Activated gamma-delta T cell (primary cell): ENCODE results near the gene RABL2A.
"Not testable (repeated sequence)": the region's sequence is repeated elsewhere in the genome, so short reads cannot be mapped to it uniquely, and the experiment has no call there.

ENCODE experiments used
- DNase-seq: peaks from one replicate; lab custom pipeline; 2025; lab: John Stamatoyannopoulos, UW
- total RNA-seq, 2 donors: gene quantifications; one replicate each; lab custom pipeline; 2026; lab: John Stamatoyannopoulos, UW

RABL2A gene
- 9.9 to 10.6 reads per million in 2 donors for total RNA-seq

- not testable (repeated sequence) for DNase-seq
Measured at GRCh38 chr2:113626616-113627330, at the start of gene RABL2A. TSS of gene RABL2A (plus strand) at chr2:113627266. CDS start at chr2:113628607, 1,341 bp downstream.

GRCh38 chr2:113578508-113578907, 48.6 kb upstream of the RABL2A start:
- DNase-seq = not testable (repeated sequence)

GRCh38 chr2:113582473-113582872, 44.6 kb upstream of the RABL2A start:
- DNase-seq = not testable (repeated sequence)

GRCh38 chr2:113583521-113584225, 43.4 kb upstream of the RABL2A start:
- DNase-seq = not testable (repeated sequence)

- DNase-seq = not testable (repeated sequence)
Measured at GRCh38 chr2:113584311-113585092, 42.6 kb upstream of the RABL2A start.

- DNase-seq = not testable (repeated sequence)
Measured at GRCh38 chr2:113587201-113587600, 39.9 kb upstream of the RABL2A start.

- DNase-seq = not testable (repeated sequence)
Measured at GRCh38 chr2:113589591-113589990, 37.5 kb upstream of the RABL2A start.

GRCh38 chr2:113591926-113592325, 35.1 kb upstream of the RABL2A start:
- DNase-seq = not testable (repeated sequence)

- not testable (repeated sequence) for DNase-seq
Measured at GRCh38 chr2:113593280-113593679, 33.8 kb upstream of the RABL2A start.

- DNase-seq = not testable (repeated sequence)
Measured at GRCh38 chr2:113595725-113596124, 31.3 kb upstream of the RABL2A start.

- not testable (repeated sequence) for DNase-seq
Measured at GRCh38 chr2:113597164-113597563, 29.9 kb upstream of the RABL2A start.

GRCh38 chr2:113597572-113597971, 29.5 kb upstream of the RABL2A start:
- not testable (repeated sequence) for DNase-seq

GRCh38 chr2:113598180-113598579, 28.9 kb upstream of the RABL2A start:
- not testable (repeated sequence) for DNase-seq

- DNase-seq = not testable (repeated sequence)
Measured at GRCh38 chr2:113598738-113599137, 28.3 kb upstream of the RABL2A start.

- not testable (repeated sequence) for DNase-seq
Measured at GRCh38 chr2:113599208-113599607, 27.9 kb upstream of the RABL2A start.

- DNase-seq = not testable (repeated sequence)
Measured at GRCh38 chr2:113602040-113602769, 24.9 kb upstream of the RABL2A start.

- DNase-seq = no peak
Measured at GRCh38 chr2:113602869-113603466, 24.1 kb upstream of the RABL2A start.

GRCh38 chr2:113603467-113604084, 23.5 kb upstream of the RABL2A start:
- not testable (repeated sequence) for DNase-seq

- DNase-seq = not testable (repeated sequence)
Measured at GRCh38 chr2:113604085-113604477, 23.0 kb upstream of the RABL2A start.

- DNase-seq = not testable (repeated sequence)
Measured at GRCh38 chr2:113604661-113605060, 22.4 kb upstream of the RABL2A start.
